HepG2 (cell line): Measurements from ENCODE around the gene TACO1. TPM values are rescaled to one million over a fixed set of nuclear protein-coding genes. Genes with fewer than 3 reads are reported as not detected.

Experiments used
- GTF3A ChIP-seq: sonication (generic); formaldehyde crosslinking; conservative IDR thresholded peaks from 2 replicates; pipeline ENCODE4 v1.4.0; 2020; ENCODE audit warnings: mild to moderate bottlenecking, missing genetic modification reagents
- NKX3-1 ChIP-seq: sonication (generic); formaldehyde crosslinking; IDR thresholded peaks from 2 replicates; pipeline ENCODE4 v1.5.0; 2020; ENCODE audit warnings: missing genetic modification reagents
- PAF1 ChIP-seq: IDR thresholded peaks from 2 replicates; pipeline ENCODE4 v1.6.1; 2016; ENCODE audit warnings: missing genetic modification reagents, missing compliant biosample characterization
- PCBP2 ChIP-seq: fragments of 200-400 bp; formaldehyde crosslinking; optimal IDR thresholded peaks from 2 replicates; pipeline ENCODE3; 2018; ENCODE audit warnings: low read length, low read depth; ENCODE audit not compliant: poor library complexity, severe bottlenecking
- PITX1 ChIP-seq: sonication (generic); formaldehyde crosslinking; IDR thresholded peaks from 2 replicates; pipeline ENCODE4 v1.5.1; 2020; ENCODE audit warnings: mild to moderate bottlenecking, missing genetic modification reagents
- REPIN1 ChIP-seq: sonication (generic); formaldehyde crosslinking; IDR thresholded peaks from 2 replicates; pipeline ENCODE4 v1.8.0; 2022; ENCODE audit warnings: missing genetic modification reagents, low read depth, mild to moderate bottlenecking, borderline replicate concordance
- RFX3 ChIP-seq: IDR thresholded peaks from 2 replicates; pipeline ENCODE4 v1.6.1; 2016; ENCODE audit warnings: missing biosample characterization, missing genetic modification reagents
- SATB2 ChIP-seq: sonication (generic); formaldehyde crosslinking; IDR thresholded peaks from 2 replicates; pipeline ENCODE4 v1.5.0; 2020; ENCODE audit warnings: missing genetic modification reagents
- TAF15 ChIP-seq: fragments of 200-400 bp; formaldehyde crosslinking; IDR thresholded peaks from one replicate; pipeline ENCODE4 v1.6.1; 2018; ENCODE audit warnings: mild to moderate bottlenecking, low read depth, low read length; ENCODE audit not compliant: poor library complexity, severe bottlenecking
- TBL1XR1 ChIP-seq: fragments of 150-350 bp; IDR thresholded peaks from 2 replicates; pipeline ENCODE4 v1.6.1; 2014; ENCODE audit warnings: borderline replicate concordance, low read length; ENCODE audit not compliant: partially characterized antibody
- ZNF567 ChIP-seq: sonication (generic); formaldehyde crosslinking; IDR thresholded peaks from 2 replicates; pipeline ENCODE4 v1.8.1; 2023; ENCODE audit warnings: mild to moderate bottlenecking, missing genetic modification reagents, borderline replicate concordance
- ZNF629 ChIP-seq: sonication (generic); formaldehyde crosslinking; conservative IDR thresholded peaks from 2 replicates; pipeline ENCODE4 v1.5.0; 2020; ENCODE audit warnings: missing genetic modification reagents
- ZNF841 ChIP-seq: sonication (generic); formaldehyde crosslinking; IDR thresholded peaks from 2 replicates; pipeline ENCODE4 v1.8.1; 2023; ENCODE audit warnings: missing genetic modification reagents, borderline replicate concordance
- polyA plus RNA-seq, 8 experiments: library from polyadenylated mRNA; depleted of rRNA in 3 of 8; stranded (reverse) in 7 of 8; unstranded in 1 of 8; fragments of >200 nt; fragmentation: Illumina TruSeq in 4 of 8; extraction: Trizol in 4 of 8; gene quantifications; 2 replicates each; pipeline versions ENCODE4 v1.2.1 to v1.2.3, GENCODE V29; 2011 to 2016; ENCODE audit warnings: low read depth in 4 of 8, missing spikeins in 1 of 8, mixed read lengths in 1 of 8; ENCODE audit not compliant: insufficient read depth in 1 of 8
- total RNA-seq, 5 experiments: library from RNA; depleted of rRNA; stranded (reverse); fragments of >200 nt; fragmentation: Illumina TruSeq; extraction: Trizol; gene quantifications; 2 replicates each; pipeline ENCODE4 v1.2.3, GENCODE V29; 2016; ENCODE audit warnings: low read depth in 1 of 5
- TF ChIP-seq, protein P1 (sequence below): sonication (generic); formaldehyde crosslinking; IDR thresholded peaks from one replicate; pipeline ENCODE4 v1.5.1; 2020; ENCODE audit warnings: mild to moderate bottlenecking, missing genetic modification reagents; ENCODE audit errors: not compliant biosample characterization
- TF ChIP-seq, protein P2 (sequence below): sonication (generic); formaldehyde crosslinking; IDR thresholded peaks from 2 replicates; pipeline ENCODE4 v1.9.0; 2022; ENCODE audit warnings: missing genetic modification reagents, mild to moderate bottlenecking, borderline replicate concordance
- TF ChIP-seq, protein P3 (sequence below): IDR thresholded peaks from 2 replicates; pipeline ENCODE4 v1.6.1; 2012; ENCODE audit warnings: low read depth, low read length, improper control_type of control experiment
- TF ChIP-seq, protein P4 (sequence below): sonication (generic); formaldehyde crosslinking; IDR thresholded peaks from 2 replicates; pipeline ENCODE4 v1.4.0; 2020; ENCODE audit warnings: missing genetic modification reagents

Gene TACO1
- total and polyA plus RNA-seq, 2 of the 13 experiments (the other 11 are each of a cell fraction or from before 2014, with no cell fraction given) = 34.7 to 53.6 TPM

DNA sequence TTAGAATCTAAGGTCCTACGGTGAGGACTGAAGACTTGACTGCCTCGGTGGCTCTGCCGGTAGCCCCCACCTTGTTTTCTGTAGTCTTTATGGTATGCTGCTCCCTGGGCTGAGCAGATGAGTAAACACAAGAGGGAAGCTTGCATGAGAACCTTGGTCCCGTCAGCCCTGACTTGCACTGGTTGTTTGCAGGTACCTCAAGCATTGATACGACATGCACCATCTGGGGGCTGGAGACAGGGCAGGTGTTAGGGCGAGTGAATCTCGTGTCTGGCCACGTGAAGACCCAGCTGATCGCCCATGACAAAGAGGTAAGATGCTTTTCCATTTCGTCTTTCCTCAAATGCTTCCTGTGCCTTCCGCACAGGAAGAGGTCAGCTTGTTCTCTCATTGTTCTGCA lies 21.1 kb upstream of the TACO1 start (continued):
- TF ChIP-seq, protein P1, sequence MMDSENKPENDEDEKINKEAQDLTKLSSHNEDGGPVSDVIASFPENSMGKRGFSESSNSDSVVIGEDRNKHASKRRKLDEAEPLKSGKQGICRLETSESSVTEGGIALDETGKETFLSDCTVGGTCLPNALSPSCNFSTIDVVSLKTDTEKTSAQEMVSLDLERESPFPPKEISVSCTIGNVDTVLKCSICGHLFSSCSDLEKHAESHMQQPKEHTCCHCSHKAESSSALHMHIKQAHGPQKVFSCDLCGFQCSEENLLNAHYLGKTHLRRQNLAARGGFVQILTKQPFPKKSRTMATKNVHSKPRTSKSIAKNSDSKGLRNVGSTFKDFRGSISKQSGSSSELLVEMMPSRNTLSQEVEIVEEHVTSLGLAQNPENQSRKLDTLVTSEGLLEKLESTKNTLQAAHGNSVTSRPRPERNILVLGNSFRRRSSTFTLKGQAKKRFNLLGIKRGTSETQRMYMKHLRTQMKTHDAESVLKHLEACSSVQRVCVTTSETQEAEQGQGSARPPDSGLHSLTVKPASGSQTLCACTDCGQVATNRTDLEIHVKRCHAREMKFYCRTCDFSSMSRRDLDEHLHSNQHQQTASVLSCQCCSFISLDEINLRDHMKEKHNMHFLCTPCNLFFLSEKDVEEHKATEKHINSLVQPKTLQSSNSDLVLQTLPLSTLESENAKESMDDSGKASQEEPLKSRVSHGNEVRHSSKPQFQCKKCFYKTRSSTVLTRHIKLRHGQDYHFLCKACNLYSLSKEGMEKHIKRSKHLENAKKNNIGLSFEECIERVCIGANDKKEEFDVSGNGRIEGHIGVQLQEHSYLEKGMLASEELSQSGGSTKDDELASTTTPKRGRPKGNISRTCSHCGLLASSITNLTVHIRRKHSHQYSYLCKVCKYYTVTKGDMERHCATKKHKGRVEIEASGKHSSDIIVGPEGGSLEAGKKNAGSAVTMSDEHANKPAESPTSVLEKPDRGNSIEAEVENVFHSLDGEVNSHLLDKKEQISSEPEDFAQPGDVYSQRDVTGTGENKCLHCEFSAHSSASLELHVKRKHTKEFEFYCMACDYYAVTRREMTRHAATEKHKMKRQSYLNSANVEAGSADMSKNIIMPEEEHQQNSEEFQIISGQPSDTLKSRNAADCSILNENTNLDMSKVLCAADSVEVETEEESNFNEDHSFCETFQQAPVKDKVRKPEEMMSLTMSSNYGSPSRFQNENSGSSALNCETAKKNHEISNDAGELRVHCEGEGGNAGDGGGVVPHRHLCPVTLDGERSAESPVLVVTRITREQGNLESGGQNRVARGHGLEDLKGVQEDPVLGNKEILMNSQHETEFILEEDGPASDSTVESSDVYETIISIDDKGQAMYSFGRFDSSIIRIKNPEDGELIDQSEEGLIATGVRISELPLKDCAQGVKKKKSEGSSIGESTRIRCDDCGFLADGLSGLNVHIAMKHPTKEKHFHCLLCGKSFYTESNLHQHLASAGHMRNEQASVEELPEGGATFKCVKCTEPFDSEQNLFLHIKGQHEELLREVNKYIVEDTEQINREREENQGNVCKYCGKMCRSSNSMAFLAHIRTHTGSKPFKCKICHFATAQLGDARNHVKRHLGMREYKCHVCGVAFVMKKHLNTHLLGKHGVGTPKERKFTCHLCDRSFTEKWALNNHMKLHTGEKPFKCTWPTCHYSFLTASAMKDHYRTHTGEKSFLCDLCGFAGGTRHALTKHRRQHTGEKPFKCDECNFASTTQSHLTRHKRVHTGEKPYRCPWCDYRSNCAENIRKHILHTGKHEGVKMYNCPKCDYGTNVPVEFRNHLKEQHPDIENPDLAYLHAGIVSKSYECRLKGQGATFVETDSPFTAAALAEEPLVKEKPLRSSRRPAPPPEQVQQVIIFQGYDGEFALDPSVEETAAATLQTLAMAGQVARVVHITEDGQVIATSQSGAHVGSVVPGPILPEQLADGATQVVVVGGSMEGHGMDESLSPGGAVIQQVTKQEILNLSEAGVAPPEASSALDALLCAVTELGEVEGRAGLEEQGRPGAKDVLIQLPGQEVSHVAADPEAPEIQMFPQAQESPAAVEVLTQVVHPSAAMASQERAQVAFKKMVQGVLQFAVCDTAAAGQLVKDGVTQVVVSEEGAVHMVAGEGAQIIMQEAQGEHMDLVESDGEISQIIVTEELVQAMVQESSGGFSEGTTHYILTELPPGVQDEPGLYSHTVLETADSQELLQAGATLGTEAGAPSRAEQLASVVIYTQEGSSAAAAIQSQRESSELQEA (CRISPR knock-in tag) = no peak
- TF ChIP-seq ZNF567 (CRISPR knock-in tag) (0 out of 2 replicates have a peak, but pooled peaks have one; percentile 77), ZNF629 (CRISPR knock-in tag) (no peak; the same call in 1 of the 2 replicates), SATB2 (CRISPR knock-in tag) (no peak), GTF3A (CRISPR knock-in tag) (no peak), TAF15 (no peak), ZNF841 (no peak), TBL1XR1 (no peak), REPIN1 (CRISPR knock-in tag) (no peak), RFX3 (CRISPR knock-in tag) (no peak), NKX3-1 (CRISPR knock-in tag) (no peak), PCBP2 (no peak), PAF1 (CRISPR knock-in tag) (no peak), PITX1 (CRISPR knock-in tag) (no peak; the same call in 1 of the 2 replicates)
- TF ChIP-seq, protein P2, sequence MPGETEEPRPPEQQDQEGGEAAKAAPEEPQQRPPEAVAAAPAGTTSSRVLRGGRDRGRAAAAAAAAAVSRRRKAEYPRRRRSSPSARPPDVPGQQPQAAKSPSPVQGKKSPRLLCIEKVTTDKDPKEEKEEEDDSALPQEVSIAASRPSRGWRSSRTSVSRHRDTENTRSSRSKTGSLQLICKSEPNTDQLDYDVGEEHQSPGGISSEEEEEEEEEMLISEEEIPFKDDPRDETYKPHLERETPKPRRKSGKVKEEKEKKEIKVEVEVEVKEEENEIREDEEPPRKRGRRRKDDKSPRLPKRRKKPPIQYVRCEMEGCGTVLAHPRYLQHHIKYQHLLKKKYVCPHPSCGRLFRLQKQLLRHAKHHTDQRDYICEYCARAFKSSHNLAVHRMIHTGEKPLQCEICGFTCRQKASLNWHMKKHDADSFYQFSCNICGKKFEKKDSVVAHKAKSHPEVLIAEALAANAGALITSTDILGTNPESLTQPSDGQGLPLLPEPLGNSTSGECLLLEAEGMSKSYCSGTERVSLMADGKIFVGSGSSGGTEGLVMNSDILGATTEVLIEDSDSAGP = no peak
- TF ChIP-seq, protein P3, sequence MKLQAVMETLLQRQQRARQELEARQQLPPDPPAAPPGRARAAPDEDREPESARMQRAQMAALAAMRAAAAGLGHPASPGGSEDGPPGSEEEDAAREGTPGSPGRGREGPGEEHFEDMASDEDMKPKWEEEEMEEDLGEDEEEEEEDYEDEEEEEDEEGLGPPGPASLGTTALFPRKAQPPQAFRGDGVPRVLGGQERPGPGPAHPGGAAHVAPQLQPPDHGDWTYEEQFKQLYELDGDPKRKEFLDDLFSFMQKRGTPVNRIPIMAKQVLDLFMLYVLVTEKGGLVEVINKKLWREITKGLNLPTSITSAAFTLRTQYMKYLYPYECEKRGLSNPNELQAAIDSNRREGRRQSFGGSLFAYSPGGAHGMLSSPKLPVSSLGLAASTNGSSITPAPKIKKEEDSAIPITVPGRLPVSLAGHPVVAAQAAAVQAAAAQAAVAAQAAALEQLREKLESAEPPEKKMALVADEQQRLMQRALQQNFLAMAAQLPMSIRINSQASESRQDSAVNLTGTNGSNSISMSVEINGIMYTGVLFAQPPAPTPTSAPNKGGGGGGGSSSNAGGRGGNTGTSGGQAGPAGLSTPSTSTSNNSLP = no peak
- TF ChIP-seq, protein P4, sequence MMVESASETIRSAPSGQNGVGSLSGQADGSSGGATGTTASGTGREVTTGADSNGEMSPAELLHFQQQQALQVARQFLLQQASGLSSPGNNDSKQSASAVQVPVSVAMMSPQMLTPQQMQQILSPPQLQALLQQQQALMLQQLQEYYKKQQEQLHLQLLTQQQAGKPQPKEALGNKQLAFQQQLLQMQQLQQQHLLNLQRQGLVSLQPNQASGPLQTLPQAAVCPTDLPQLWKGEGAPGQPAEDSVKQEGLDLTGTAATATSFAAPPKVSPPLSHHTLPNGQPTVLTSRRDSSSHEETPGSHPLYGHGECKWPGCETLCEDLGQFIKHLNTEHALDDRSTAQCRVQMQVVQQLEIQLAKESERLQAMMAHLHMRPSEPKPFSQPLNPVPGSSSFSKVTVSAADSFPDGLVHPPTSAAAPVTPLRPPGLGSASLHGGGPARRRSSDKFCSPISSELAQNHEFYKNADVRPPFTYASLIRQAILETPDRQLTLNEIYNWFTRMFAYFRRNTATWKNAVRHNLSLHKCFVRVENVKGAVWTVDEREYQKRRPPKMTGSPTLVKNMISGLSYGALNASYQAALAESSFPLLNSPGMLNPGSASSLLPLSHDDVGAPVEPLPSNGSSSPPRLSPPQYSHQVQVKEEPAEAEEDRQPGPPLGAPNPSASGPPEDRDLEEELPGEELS (CRISPR knock-in tag) = peak; percentile 86
